HepG2 (cell line): ENCODE measurements around the gene RUNX2. TPM values are rescaled to one million over a fixed set of nuclear protein-coding genes. Genes with fewer than 3 reads are reported as not detected.

Experiments
- BRCA1 ChIP-seq: sonication (generic); formaldehyde crosslinking; IDR thresholded peaks from 2 replicates; pipeline ENCODE4 v1.4.0; 2020; ENCODE audit warnings: missing genetic modification reagents
- CHD2 ChIP-seq: IDR thresholded peaks from 2 replicates; pipeline ENCODE4 v1.6.1; 2011; ENCODE audit warnings: low read depth, low read length, improper control_type of control experiment
- ETV6 ChIP-seq: sonication (generic); formaldehyde crosslinking; conservative IDR thresholded peaks from 2 replicates; pipeline ENCODE4 v1.4.0; 2020; ENCODE audit warnings: missing genetic modification reagents
- GLI4 ChIP-seq: sonication (generic); formaldehyde crosslinking; IDR thresholded peaks from 2 replicates; pipeline ENCODE4 v1.5.1; 2020; ENCODE audit warnings: missing genetic modification reagents, mild to moderate bottlenecking, moderate library complexity, borderline replicate concordance
- JDP2 ChIP-seq: sonication (generic); formaldehyde crosslinking; IDR thresholded peaks from 2 replicates; pipeline ENCODE4 v1.8.1; 2022; ENCODE audit warnings: missing genetic modification reagents, borderline replicate concordance
- MYPOP ChIP-seq: sonication (generic); formaldehyde crosslinking; IDR thresholded peaks from 2 replicates; pipeline ENCODE4 v1.8.1; 2023; ENCODE audit warnings: mild to moderate bottlenecking, moderate library complexity, missing genetic modification reagents
- RARG ChIP-seq: sonication (generic); formaldehyde crosslinking; IDR thresholded peaks from 2 replicates; pipeline ENCODE4 v1.4.0; 2020; ENCODE audit warnings: low read depth, mild to moderate bottlenecking, missing genetic modification reagents
- REL ChIP-seq: sonication (generic); formaldehyde crosslinking; conservative IDR thresholded peaks from 2 replicates; pipeline ENCODE4 v1.8.0; 2022; ENCODE audit warnings: mild to moderate bottlenecking, missing genetic modification reagents, moderate library complexity
- REST ChIP-seq, 2 experiments: IDR thresholded peaks; 2 replicates each; pipeline ENCODE4 v1.6.1; 2011 to 2012; ENCODE audit warnings: low read length in 2 of 2, borderline replicate concordance in 1 of 2, low read depth in 1 of 2, mild to moderate bottlenecking in 1 of 2, moderate library complexity in 1 of 2
- ZBTB3 ChIP-seq: sonication (generic); formaldehyde crosslinking; IDR thresholded peaks from 2 replicates; pipeline ENCODE4 v1.4.0; 2020; ENCODE audit warnings: low read depth, mild to moderate bottlenecking, moderate library complexity, missing genetic modification reagents, borderline replicate concordance
- ZFP36L1 ChIP-seq: sonication (generic); formaldehyde crosslinking; IDR thresholded peaks from 2 replicates; pipeline ENCODE4 v1.8.0; 2022; ENCODE audit warnings: mild to moderate bottlenecking, missing genetic modification reagents, moderate library complexity
- ZFP41 ChIP-seq: sonication (generic); formaldehyde crosslinking; IDR thresholded peaks from 2 replicates; pipeline ENCODE4 v1.4.0; 2020; ENCODE audit warnings: mild to moderate bottlenecking, missing genetic modification reagents, borderline replicate concordance
- ZKSCAN5 ChIP-seq: sonication (generic); formaldehyde crosslinking; IDR thresholded peaks from 2 replicates; pipeline ENCODE4 v1.5.1; 2020; ENCODE audit warnings: mild to moderate bottlenecking, missing genetic modification reagents
- ZMYM4 ChIP-seq: sonication (generic); formaldehyde crosslinking; IDR thresholded peaks from 2 replicates; pipeline ENCODE4 v1.8.1; 2023; ENCODE audit warnings: mild to moderate bottlenecking, missing genetic modification reagents
- ZNF770 ChIP-seq: sonication (generic); formaldehyde crosslinking; IDR thresholded peaks from 2 replicates; pipeline ENCODE4 v1.5.0; 2020; ENCODE audit warnings: mild to moderate bottlenecking, missing genetic modification reagents
- polyA plus RNA-seq, 8 experiments: library from polyadenylated mRNA; depleted of rRNA in 3 of 8; stranded (reverse) in 7 of 8; unstranded in 1 of 8; fragments of >200 nt; fragmentation: Illumina TruSeq in 4 of 8; extraction: Trizol in 4 of 8; gene quantifications; 2 replicates each; pipeline versions ENCODE4 v1.2.1 to v1.2.3, GENCODE V29; 2011 to 2016; ENCODE audit warnings: low read depth in 4 of 8, missing spikeins in 1 of 8, mixed read lengths in 1 of 8; ENCODE audit not compliant: insufficient read depth in 1 of 8
- total RNA-seq, 5 experiments: library from RNA; depleted of rRNA; stranded (reverse); fragments of >200 nt; fragmentation: Illumina TruSeq; extraction: Trizol; gene quantifications; 2 replicates each; pipeline ENCODE4 v1.2.3, GENCODE V29; 2016; ENCODE audit warnings: low read depth in 1 of 5
- TF ChIP-seq, protein P1 (sequence below): sonication (generic); formaldehyde crosslinking; IDR thresholded peaks from 2 replicates; pipeline ENCODE4 v1.4.0; 2020; ENCODE audit warnings: mild to moderate bottlenecking, missing genetic modification reagents

RUNX2 gene
- total and polyA plus RNA-seq, 2 of the 13 experiments (the other 11 are each of a cell fraction or from before 2014, with no cell fraction given) = not detected

- TF ChIP-seq REST (IDR thresholded peaks at IDR 0.05; ENCODE audit: borderline replicate concordance in 1 of 2, low read depth in 1 of 2, low read length in 2 of 2) (peak in 1 of 2 experiments; percentile 68; a peak in 1 of 4 replicates), GLI4 (CRISPR knock-in tag) (no peak), ZMYM4 (CRISPR knock-in tag) (peak; percentile 97), MYPOP (CRISPR knock-in tag) (peak; percentile 82), ZNF770 (peak; percentile 31; the same call in 1 of the 2 replicates), ETV6 (CRISPR knock-in tag) (peak; percentile 90; the same call in 1 of the 2 replicates), CHD2 (0 out of 2 replicates have a peak, but pooled peaks have one; percentile 10), ZBTB3 (peak; percentile 72; the same call in 1 of the 2 replicates), ZFP36L1 (CRISPR knock-in tag) (peak; percentile 59; the same call in 1 of the 2 replicates), ZKSCAN5 (CRISPR knock-in tag) (no peak), BRCA1 (no peak; the same call in 1 of the 2 replicates), JDP2 (CRISPR knock-in tag) (no peak), REL (CRISPR knock-in tag) (0 out of 2 replicates have a peak, but pooled peaks have one; percentile 9), ZFP41 (CRISPR knock-in tag) (peak; percentile 6; the same call in 1 of the 2 replicates), RARG (CRISPR knock-in tag) (no peak; the same call in 1 of the 2 replicates)
- TF ChIP-seq, protein P1, sequence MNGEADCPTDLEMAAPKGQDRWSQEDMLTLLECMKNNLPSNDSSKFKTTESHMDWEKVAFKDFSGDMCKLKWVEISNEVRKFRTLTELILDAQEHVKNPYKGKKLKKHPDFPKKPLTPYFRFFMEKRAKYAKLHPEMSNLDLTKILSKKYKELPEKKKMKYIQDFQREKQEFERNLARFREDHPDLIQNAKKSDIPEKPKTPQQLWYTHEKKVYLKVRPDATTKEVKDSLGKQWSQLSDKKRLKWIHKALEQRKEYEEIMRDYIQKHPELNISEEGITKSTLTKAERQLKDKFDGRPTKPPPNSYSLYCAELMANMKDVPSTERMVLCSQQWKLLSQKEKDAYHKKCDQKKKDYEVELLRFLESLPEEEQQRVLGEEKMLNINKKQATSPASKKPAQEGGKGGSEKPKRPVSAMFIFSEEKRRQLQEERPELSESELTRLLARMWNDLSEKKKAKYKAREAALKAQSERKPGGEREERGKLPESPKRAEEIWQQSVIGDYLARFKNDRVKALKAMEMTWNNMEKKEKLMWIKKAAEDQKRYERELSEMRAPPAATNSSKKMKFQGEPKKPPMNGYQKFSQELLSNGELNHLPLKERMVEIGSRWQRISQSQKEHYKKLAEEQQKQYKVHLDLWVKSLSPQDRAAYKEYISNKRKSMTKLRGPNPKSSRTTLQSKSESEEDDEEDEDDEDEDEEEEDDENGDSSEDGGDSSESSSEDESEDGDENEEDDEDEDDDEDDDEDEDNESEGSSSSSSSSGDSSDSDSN = peak; percentile 90
These were observed 49.6 kb downstream of the RUNX2 start, which contains the start of gene SUPT3H (continued) for GRCh38 chr6:45377554-45378333.
